Stimulated activated CD4-positive, alpha-beta T cell treated with anti-CD3 and anti-CD28 coated beads, Interleukin-4, amount 100 ng/mL, for 1 hour (primary cell): ENCODE measurements around the gene FGF18.
A peak's percentile ranks its signal among the peaks of the same experiment; 100 is the strongest.
"Not testable (repeated sequence)": the region's sequence is repeated elsewhere in the genome, so short reads cannot be mapped to it uniquely, and the experiment has no call there.

Source experiments
- DNase-seq: peaks from one replicate; pipeline ENCODE4 v3.0.0-alpha.2; 2020

FGF18 gene

DNA sequence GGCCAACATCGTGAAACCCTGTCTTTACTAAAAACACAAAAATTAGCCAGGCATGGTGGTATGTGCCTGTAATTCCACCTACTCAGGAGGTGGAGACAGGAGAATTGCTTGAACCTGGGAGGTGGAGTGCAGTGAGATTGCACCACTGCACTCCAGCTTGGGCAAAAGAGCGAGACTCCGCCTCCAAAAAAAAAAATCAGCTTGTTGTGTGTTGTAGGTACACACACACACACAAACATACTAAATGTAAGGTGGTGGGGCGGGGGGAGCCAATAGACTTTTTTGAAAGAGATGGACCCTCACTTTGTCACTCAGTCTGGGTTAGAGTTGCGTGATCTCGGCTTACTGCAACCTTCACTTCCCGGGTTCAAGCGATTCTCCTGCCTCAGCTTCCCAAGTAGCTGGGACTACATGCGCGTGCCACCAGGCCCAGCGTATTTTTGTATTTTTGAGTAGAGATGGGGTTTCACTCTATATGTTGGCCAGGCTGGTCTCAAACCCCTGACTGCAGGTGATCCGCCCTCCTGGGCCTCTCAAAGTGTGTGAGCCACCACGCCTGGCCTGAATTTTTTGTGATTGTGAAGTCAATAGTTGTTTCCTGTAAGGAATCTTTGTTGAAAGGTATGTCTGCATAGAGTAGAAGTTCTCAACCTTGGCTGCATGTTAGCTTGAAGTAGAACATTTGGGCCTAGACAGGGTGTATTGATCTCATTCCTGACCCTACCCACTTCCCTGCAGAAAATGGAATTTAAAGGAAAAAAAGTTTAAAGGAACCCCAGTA, 18.1 kb upstream of the FGF18 start:
- DNase-seq: no peak

DNA sequence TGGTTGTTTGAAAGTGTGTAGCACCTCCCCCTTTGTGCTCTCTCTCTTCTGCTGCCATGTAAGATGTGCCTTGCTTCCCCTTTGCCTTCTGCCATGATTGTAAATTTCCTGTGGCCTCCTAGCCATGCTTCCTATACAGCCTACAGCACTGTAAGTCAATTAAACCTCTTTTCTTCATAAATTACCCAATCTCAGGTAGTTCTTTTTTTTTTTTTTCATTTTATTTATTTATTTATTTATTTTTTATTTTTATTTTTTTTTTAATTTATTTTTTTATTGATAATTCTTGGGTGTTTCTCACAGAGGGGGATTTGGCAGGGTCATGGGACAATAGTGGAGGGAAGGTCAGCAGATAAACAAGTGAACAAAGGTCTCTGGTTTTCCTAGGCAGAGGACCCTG, 16.7 kb upstream of the FGF18 start:
- not testable (repeated sequence) for DNase-seq

GRCh38 chr5:171405615-171406014, 13.8 kb upstream of the FGF18 start:
- DNase-seq: no peak

GRCh38 chr5:171407234-171407633, 12.2 kb upstream of the FGF18 start:
- no peak for DNase-seq

GRCh38 chr5:171409164-171410136, 10.0 kb upstream of the FGF18 start:
- DNase-seq: no peak

DNA sequence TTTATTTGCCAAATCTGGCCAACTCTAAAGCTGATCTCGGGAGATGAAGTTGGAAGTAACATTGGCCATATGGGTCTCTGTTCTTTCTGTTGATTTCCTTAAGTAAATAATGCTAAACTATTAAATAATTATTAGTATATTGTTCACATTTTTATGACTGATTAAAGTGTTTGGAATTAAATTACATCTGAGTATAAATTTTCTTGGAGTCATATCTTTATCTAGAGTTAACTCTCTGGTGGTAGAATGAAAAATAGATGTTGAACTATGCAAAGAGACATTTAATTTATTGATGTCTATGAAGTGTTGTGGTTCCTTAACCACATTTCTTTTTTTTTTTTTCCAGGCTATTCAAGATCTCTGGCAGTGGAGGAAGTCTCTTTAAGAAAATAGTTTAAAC, 9.3 kb upstream of the FGF18 start:
- DNase-seq: no peak

DNA sequence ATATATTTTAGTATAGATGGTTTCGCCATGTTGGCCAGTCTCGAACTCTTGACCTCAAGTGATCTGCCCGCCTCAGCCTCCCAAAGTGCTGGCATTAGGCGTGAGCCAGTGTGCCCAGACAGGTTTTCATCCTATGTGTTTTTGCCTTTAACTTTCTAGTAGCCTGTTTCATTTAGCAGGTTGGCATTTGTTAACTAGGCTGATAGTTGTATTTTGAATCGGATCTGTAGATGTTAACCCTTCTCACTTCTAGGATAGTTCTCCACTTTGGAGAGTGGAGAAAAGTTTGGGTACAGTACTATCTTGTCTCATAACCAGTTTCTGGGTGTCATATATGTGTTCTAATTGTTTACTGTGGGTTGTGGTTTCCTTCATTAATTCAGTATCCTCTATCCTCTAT, 7.3 kb upstream of the FGF18 start:
- no peak for DNase-seq

GRCh38 chr5:171413153-171413910, 6.1 kb upstream of the FGF18 start:
- no peak for DNase-seq

GRCh38 chr5:171413993-171414392, 5.5 kb upstream of the FGF18 start:
- not testable (repeated sequence) for DNase-seq

DNA sequence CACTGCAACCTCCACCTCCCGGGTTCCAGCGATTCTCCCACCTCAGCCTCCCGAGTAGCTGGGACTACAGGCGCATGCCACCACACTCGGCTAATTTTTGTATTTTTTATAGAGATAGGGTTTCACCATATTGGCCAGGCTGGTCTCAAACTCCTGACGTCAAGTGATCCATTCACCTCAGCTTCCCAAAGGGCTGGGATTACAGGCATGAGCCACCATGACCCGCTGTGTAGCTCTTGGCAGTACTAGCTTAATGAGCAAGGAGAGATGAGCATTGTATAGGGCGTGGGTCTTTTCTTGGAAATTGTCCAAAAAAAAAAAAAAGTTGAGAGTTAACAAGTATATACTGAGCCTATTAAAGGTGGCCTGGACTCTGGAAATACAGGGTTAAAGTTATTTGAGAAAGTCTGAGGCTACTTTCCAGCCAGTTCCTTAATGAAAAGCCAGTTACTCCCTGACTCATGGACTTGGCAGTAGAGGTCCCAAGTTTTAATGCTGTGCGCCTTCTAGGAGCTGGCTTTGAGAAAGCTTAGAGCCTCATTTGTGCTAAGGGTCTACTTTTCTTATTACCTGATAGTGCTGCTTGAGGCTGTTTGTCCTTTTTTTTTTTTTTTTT, 4.2 kb upstream of the FGF18 start:
- no peak for DNase-seq

GRCh38 chr5:171416160-171417049, 3.0 kb upstream of the FGF18 start:
- no peak for DNase-seq

GRCh38 chr5:171418316-171418981, 998 bp upstream of the FGF18 start:
- DNase-seq: peak; percentile 52

GRCh38 chr5:171419688-171420430, 412 bp downstream of the FGF18 start:
- DNase-seq: peak; percentile 42

DNA sequence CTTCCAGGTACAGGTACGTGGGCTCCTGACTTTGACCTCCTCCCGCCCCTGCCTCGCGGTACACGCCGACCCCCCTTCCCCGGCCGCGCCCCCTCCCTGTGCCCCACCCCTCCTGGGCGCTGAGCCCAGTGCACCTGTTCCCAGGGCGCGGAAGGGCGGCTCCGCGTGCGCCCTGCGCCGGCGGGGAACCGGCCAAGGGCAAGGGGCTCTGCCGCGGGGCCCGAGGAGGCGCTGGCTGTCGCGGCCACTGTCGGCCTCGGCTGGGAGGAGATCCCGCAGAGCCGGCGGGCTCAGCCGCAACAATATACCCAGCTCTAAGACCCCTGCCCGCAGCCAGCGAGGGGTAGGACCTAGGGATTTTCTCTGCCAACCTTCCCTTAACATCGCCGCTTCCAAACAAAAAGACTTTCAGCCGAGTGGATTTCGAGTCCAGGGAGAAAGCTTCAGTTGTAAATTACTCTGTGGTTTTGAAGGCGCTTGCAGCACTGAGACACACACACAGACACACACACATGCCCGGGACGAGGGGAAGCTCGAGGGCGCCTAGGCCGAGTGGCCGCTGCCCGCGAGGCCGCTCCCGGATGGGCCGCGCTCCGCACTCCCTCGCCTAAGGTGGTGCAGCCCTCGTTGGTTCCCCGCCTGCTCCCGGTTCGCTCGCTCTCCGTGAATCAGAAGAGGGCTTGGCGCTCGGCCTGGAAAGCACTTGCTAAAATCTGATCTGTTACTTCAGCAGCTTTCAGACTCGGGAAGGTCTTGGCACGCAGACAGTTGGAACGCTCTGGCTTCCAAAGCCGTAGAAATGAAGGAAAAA, 1.2 kb downstream of the FGF18 start:
- no peak for DNase-seq

- no peak for DNase-seq
Observed at GRCh38 chr5:171421331-171422262, 2.1 kb downstream of the FGF18 start.

DNA sequence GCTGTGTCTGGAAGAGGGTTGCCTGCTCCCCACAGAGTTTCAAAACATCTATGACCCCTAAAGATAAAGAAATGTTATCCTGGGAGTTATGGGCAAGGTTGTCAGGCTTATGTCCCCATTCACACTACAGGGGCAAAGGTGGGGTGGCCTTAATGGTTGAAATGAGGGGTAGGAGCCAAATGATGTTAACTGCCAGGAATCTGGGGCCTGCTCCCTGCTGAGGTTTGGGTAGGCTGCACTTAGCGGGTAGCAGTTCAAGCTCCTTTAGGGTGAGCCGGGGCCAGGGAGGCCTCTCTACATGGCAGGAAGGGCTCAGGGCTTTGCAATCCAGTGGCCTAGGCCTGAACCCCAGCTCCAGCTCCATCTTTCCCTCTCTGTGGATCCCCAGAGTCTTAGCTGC, 3.0 kb downstream of the FGF18 start:
- no peak for DNase-seq

DNA sequence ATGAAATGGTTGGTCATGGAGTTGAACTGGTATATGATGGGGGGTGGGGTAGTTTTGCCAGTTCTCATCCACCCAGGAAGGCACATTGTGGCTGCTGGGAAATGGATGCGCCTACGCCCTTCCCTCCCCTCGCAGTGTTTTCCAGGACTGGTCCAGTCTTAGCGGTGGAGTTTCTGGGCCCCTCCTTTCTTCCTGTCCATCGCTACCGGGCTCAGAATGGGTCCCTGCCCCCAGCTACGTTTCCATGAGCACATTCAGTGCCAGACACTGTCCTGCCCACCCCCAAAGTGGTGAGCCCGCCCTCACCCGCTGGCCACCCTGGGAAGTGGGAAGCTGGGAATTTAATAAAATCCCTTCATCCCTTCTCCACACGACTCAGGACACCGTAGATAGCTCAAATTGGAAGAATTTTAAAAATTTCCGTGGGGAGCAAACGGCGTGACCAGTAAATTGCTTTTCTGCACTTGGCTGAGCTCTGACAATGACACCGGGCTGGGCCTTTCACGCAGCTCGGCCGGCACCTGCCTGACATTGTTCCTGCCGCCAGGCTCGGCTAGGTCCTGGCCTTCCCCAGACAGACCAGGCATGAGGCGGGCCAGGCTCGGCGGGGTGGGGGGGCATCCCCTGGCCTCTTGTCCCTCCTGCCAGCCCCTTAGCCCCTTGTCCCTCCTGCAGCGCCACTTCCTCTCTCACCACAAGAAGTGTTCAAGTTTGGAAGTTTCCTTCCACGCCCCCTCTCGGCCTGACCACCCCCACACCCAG, 3.6 kb downstream of the FGF18 start:
- no peak for DNase-seq
